GM12878 (cell line): ENCODE data around the gene LMF1. TPM values are rescaled to one million over a fixed set of nuclear protein-coding genes. Genes with fewer than 3 reads are reported as not detected.

Experiments
- ATAC-seq: fragments of 200-7000 bp; cut with Tn5 transposase; 3 replicates; pipeline ENCODE4 v1.9.1; 2020; ENCODE audit warnings: mild to moderate bottlenecking, moderate library complexity
- BruUV-seq: library from RNA; stranded (reverse); fragments of 400-500 nt; replicated peaks from 2 replicates; lab custom pipeline; 2021; lab: Mats Ljungman, UMichigan
- CTCF ChIA-PET: fragments of 300-600 bp; sonication (Branson Sonifier 250); formaldehyde crosslinking; extraction: SDS; loops from one replicate; lab custom pipeline; 2021; ENCODE audit warnings: inconsistent platforms; lab: Yijun Ruan, JAX
- POLR2A ChIA-PET: fragments of 350-600 bp; formaldehyde crosslinking; extraction: SDS; loops from one replicate; lab custom pipeline; 2021; ENCODE audit warnings: inconsistent platforms; lab: Charles Lee
- RAD21 ChIA-PET: fragments of 300-600 bp; sonication (Branson Sonifier 250); formaldehyde crosslinking; loops from one replicate; lab custom pipeline; 2023; ENCODE audit warnings: antibody characterized with exemption; ENCODE audit not compliant: unreplicated experiment; lab: Charles Lee
- SMC1A ChIA-PET: fragments of 300-600 bp; sonication (Branson Sonifier 250); formaldehyde crosslinking; loops from one replicate; lab custom pipeline; 2023; ENCODE audit not compliant: unreplicated experiment, uncharacterized antibody; lab: Charles Lee
- DNase-seq: peaks from one replicate; pipeline ENCODE4 v3.0.0-alpha.2; 2011; ENCODE audit warnings: low read depth, low spot score
- FAIRE-seq: peaks from 3 replicates; lab custom pipeline; 2011; peaks lifted over from hg19 to GRCh38; lab: Jason Lieb, UNC
- H2AFZ ChIP-seq: 2 replicates; pipeline ENCODE4 v1.6.0; 2011; ENCODE audit warnings: low read depth, low read length, control low read depth; ENCODE audit not compliant: control insufficient read depth
- H3K27ac ChIP-seq: 2 replicates; pipeline ENCODE4 v1.5.1; 2011; ENCODE audit warnings: control low read depth; ENCODE audit not compliant: control insufficient read depth, insufficient read depth
- H3K27me3 ChIP-seq, 2 experiments: replicated peaks in 1 of 2; 2 replicates each; pipeline versions ENCODE4 v1.6.0 to v1.6.1; 2011; ENCODE audit warnings: low read length in 1 of 2; ENCODE audit not compliant: control insufficient read depth in 2 of 2, insufficient read depth in 2 of 2
- H3K36me3 ChIP-seq, 2 experiments: 2 replicates each; pipeline ENCODE4 v1.5.1; 2011; ENCODE audit warnings: low read length in 1 of 2; ENCODE audit not compliant: control insufficient read depth in 2 of 2, insufficient read depth in 2 of 2
- H3K4me1 ChIP-seq: 2 replicates; pipeline ENCODE4 v1.6.1; 2011; ENCODE audit warnings: mild to moderate bottlenecking, low read length, moderate library complexity, mixed read lengths; ENCODE audit not compliant: control insufficient read depth, insufficient read depth
- H3K4me2 ChIP-seq: 2 replicates; pipeline ENCODE4 v1.6.0; 2011; ENCODE audit warnings: control low read depth; ENCODE audit not compliant: control insufficient read depth, insufficient read depth
- H3K4me3 ChIP-seq: fragments of 200-600 bp; sonication (generic); 2 replicates; pipeline ENCODE4 v1.5.1; 2016
- H3K79me2 ChIP-seq: 2 replicates; pipeline ENCODE4 v1.6.0; 2011; ENCODE audit warnings: low read length; ENCODE audit not compliant: control insufficient read depth, insufficient read depth
- H3K9ac ChIP-seq: 2 replicates; pipeline ENCODE4 v1.8.0; 2011; ENCODE audit warnings: low read length, control low read depth, mixed read lengths; ENCODE audit not compliant: control insufficient read depth, insufficient read depth
- H3K9me3 ChIP-seq: replicated peaks from 3 replicates; pipeline ENCODE4 v1.5.1; 2011; ENCODE audit warnings: mild to moderate bottlenecking, low read length; ENCODE audit not compliant: control insufficient read depth, insufficient read depth
- H4K20me1 ChIP-seq: 2 replicates; pipeline ENCODE4 v1.6.0; 2011; ENCODE audit not compliant: control insufficient read depth, insufficient read depth
- BMI1 ChIP-seq: fragments of 450-650 bp; IDR thresholded peaks from 2 replicates; pipeline ENCODE4 v1.6.1; 2016; ENCODE audit warnings: mild to moderate bottlenecking, moderate library complexity, borderline replicate concordance
- CREB1 ChIP-seq: IDR thresholded peaks from 2 replicates; pipeline ENCODE4 v1.6.1; 2012; ENCODE audit warnings: low read depth, mild to moderate bottlenecking, inconsistent platforms
- ELK1 ChIP-seq: IDR thresholded peaks from 2 replicates; pipeline ENCODE4 v1.6.1; 2012; ENCODE audit warnings: low read depth, low read length, improper control_type of control experiment
- EP300 ChIP-seq, 2 experiments: fragments of 150-350 bp in 1 of 2; IDR thresholded peaks; 2 replicates each; pipeline ENCODE4 v1.6.1; 2011 to 2012; ENCODE audit warnings: low read depth in 2 of 2, low read length in 2 of 2, borderline replicate concordance in 1 of 2, improper control_type of control experiment in 1 of 2, inconsistent platforms in 1 of 2; ENCODE audit not compliant: control insufficient read depth in 1 of 2
- IKZF1 ChIP-seq: fragments of 450-650 bp; conservative IDR thresholded peaks from 2 replicates; pipeline ENCODE4 v1.6.1; 2017; ENCODE audit warnings: antibody characterized with exemption, mild to moderate bottlenecking
- KAT2A ChIP-seq: conservative IDR thresholded peaks from 2 replicates; pipeline ENCODE4 v1.6.1; 2011; ENCODE audit warnings: low read depth, low read length; ENCODE audit not compliant: control insufficient read depth
- LARP7 ChIP-seq: fragments of 450-650 bp; IDR thresholded peaks from 2 replicates; pipeline ENCODE4 v1.6.1; 2017; ENCODE audit warnings: mild to moderate bottlenecking
- MLLT1 ChIP-seq: fragments of 450-650 bp; IDR thresholded peaks from 2 replicates; pipeline ENCODE4 v1.6.1; 2016; ENCODE audit warnings: mild to moderate bottlenecking
- MTA2 ChIP-seq: fragments of 450-650 bp; IDR thresholded peaks from 2 replicates; pipeline ENCODE4 v1.6.1; 2016; ENCODE audit warnings: low read depth, mild to moderate bottlenecking, moderate library complexity
- NR2F1 ChIP-seq: fragments of 450-650 bp; conservative IDR thresholded peaks from 2 replicates; pipeline ENCODE4 v1.6.1; 2017; ENCODE audit warnings: mild to moderate bottlenecking
- PAX8 ChIP-seq: fragments of 450-650 bp; IDR thresholded peaks from 2 replicates; pipeline ENCODE4 v1.6.1; 2017; ENCODE audit warnings: mild to moderate bottlenecking, moderate library complexity
- RB1 ChIP-seq: fragments of 450-650 bp; formaldehyde crosslinking; IDR thresholded peaks from 2 replicates; pipeline ENCODE4 v1.6.1; 2017; ENCODE audit warnings: mild to moderate bottlenecking, borderline replicate concordance
- RUNX3 ChIP-seq: IDR thresholded peaks from 2 replicates; pipeline ENCODE4 v1.6.1; 2012; ENCODE audit warnings: low read length, inconsistent platforms
- SIN3A ChIP-seq: IDR thresholded peaks from 2 replicates; pipeline ENCODE4 v1.6.1; 2012; ENCODE audit warnings: low read depth, low read length, improper control_type of control experiment
- SMAD1 ChIP-seq: fragments of 450-650 bp; IDR thresholded peaks from 2 replicates; pipeline ENCODE4 v1.6.1; 2018; ENCODE audit warnings: mild to moderate bottlenecking, low read depth; ENCODE audit not compliant: partially characterized antibody
- SP1 ChIP-seq: IDR thresholded peaks from one replicate; pipeline ENCODE4 v1.6.1; 2011; ENCODE audit warnings: low read depth, low read length
- SRF ChIP-seq, 2 experiments: IDR thresholded peaks; 2 replicates each; pipeline ENCODE4 v1.6.1; 2011; ENCODE audit warnings: low read depth in 2 of 2, low read length in 2 of 2, mild to moderate bottlenecking in 1 of 2, moderate library complexity in 1 of 2
- TCF12 ChIP-seq: IDR thresholded peaks from 2 replicates; pipeline ENCODE4 v1.6.1; 2011; ENCODE audit warnings: low read depth, mild to moderate bottlenecking, low read length
- ZSCAN29 ChIP-seq: fragments of 450-650 bp; IDR thresholded peaks from 2 replicates; pipeline ENCODE4 v1.6.1; 2017; ENCODE audit warnings: mild to moderate bottlenecking, moderate library complexity
- WGBS: methylation state at CpG from one replicate; pipeline ENCODE4 v1.1.6; 2016; ENCODE audit warnings: low lambda C conversion rate; ENCODE audit not compliant: insufficient replicate concordance, insufficient coverage; ENCODE audit errors: missing lambda C conversion rate; 5-methylcytosine and 5-hydroxymethylcytosine counted together
- in situ Hi-C: fragments of 300-500 bp; cut with MboI; formaldehyde crosslinking; loops from 9 replicates; pipeline ENCODE4 v1.14.3; 2018; ENCODE audit warnings: mixed read lengths
- intact Hi-C: fragments of 100-400 bp; cut with micrococcal nuclease; formaldehyde crosslinking; loops from one replicate; pipeline ENCODE4 v1.14.2; 2022; ENCODE audit not compliant: unreplicated experiment
- polyA plus RNA-seq, 11 experiments: library from polyadenylated mRNA; depleted of rRNA in 4 of 11; unstranded in 6 of 11; stranded (reverse) in 5 of 11; fragments of >200 nt; fragmentation: Nextera tagmentation in 4 of 11; fragmentation: Illumina TruSeq in 1 of 11; extraction: Ambion mirVana in 4 of 11; extraction: Trizol in 1 of 11; gene quantifications; 1 replicate in 1 of 11; 2 replicates in 10 of 11; pipeline versions ENCODE4 v1.2.1 to v1.2.3, GENCODE V29; 2011 to 2016; ENCODE audit warnings: inconsistent platforms in 2 of 11, missing spikeins in 2 of 11, low read depth in 1 of 11
- total RNA-seq, 4 experiments: library from RNA; depleted of rRNA in 3 of 4; stranded (reverse); fragments of >200 nt in 3 of 4; fragmentation: Illumina TruSeq in 1 of 4; extraction: Trizol in 1 of 4; gene quantifications; 2 replicates each; pipeline versions ENCODE4 v1.2.1 to v1.2.3, GENCODE V29; 2013 to 2021

Gene LMF1
- total and polyA plus RNA-seq, 10 of the 15 experiments (the other 5 are each of a cell fraction or from before 2014, with no cell fraction given), result 0.18 to 3.2 (median 1.4) TPM; not detected in 1

GRCh38 chr16:995783-996182, 25.0 kb upstream of the LMF1 start:
- no peak overlapping the region for H3K4me3 ChIP-seq
- BruUV-seq, result no TSS peak
- intact Hi-C loops, result no loop called here
- SMC1A ChIA-PET, result no interaction called here
- H3K4me2 ChIP-seq, result no peak overlapping the region
- RAD21 ChIA-PET, result no interaction called here
- DNase-seq (no peak), ATAC-seq (no peak), FAIRE-seq (no peak)
- in situ Hi-C loops, result no loop called here
- peaks cover 0 to 3% of the 10 kb centered on the region in 2 experiments; a peak in 2 of 4 replicates for H3K27me3 ChIP-seq
- no peaks in the 10 kb centered on the region for H3K4me1 ChIP-seq
- H3K9ac ChIP-seq, result no peak overlapping the region
- no peaks in the 10 kb centered on the region for H4K20me1 ChIP-seq
- TF ChIP-seq SRF (IDR thresholded peaks at IDR 0.05; ENCODE audit: low read depth in 2 of 2, low read length in 2 of 2) (no peak), BMI1 (no peak), ZSCAN29 (no peak), SP1 (no peak), RUNX3 (no peak)
- POLR2A ChIA-PET, result no interaction called here
- no peak overlapping the region for H2AFZ ChIP-seq
- no peaks in the 10 kb centered on the region for H3K36me3 ChIP-seq
- no peaks in the 10 kb centered on the region for H3K9me3 ChIP-seq
- WGBS, result 14% methylated on average over 3 of the region's 3 CpGs
- no peak overlapping the region for H3K27ac ChIP-seq
- CTCF ChIA-PET, result no interaction called here
- no peaks in the 10 kb centered on the region for H3K79me2 ChIP-seq

GRCh38 chr16:995087-995486, 24.3 kb upstream of the LMF1 start:
- H3K4me2 ChIP-seq, result no peak overlapping the region
- no peaks in the 10 kb centered on the region for H3K9me3 ChIP-seq
- in situ Hi-C loops, result no loop called here
- no peak overlapping the region for H2AFZ ChIP-seq
- ChIA-PET SMC1A (no interaction called here), RAD21 (interaction anchor here (0.5 kb wide), 1 partner anchor 31 kb away, joined by 3 read pairs; no protein-coding TSS in a partner anchor), CTCF (no interaction called here), POLR2A (no interaction called here)
- H3K27ac ChIP-seq, result no peak overlapping the region
- H3K27me3 ChIP-seq, result peaks cover 0 to 3% of the 10 kb centered on the region in 2 experiments; a peak in 1 of 4 replicates
- no peaks in the 10 kb centered on the region for H3K79me2 ChIP-seq
- DNase-seq, result no peak
- BruUV-seq, result no TSS peak
- H3K9ac ChIP-seq, result no peak overlapping the region
- no peak for FAIRE-seq
- H3K4me3 ChIP-seq, result no peak overlapping the region
- 22% methylated on average over 3 of the region's 3 CpGs for WGBS
- no peaks in the 10 kb centered on the region for H3K4me1 ChIP-seq
- no peak for ATAC-seq
- intact Hi-C loops, result no loop called here
- no peaks in the 10 kb centered on the region for H4K20me1 ChIP-seq
- H3K36me3 ChIP-seq, result no peaks in the 10 kb centered on the region
- TF ChIP-seq ELK1, result no peak
- TF ChIP-seq SMAD1, result no peak
- no peak for TF ChIP-seq EP300 (IDR thresholded peaks at IDR 0.05; ENCODE audit: borderline replicate concordance in 1 of 2, control insufficient read depth in 1 of 2, low read depth in 2 of 2, low read length in 2 of 2)
- TF ChIP-seq IKZF1, result no peak
- TF ChIP-seq MTA2, result no peak
- TF ChIP-seq TCF12, result no peak
- TF ChIP-seq CREB1, result no peak
- no peak for TF ChIP-seq PAX8
- TF ChIP-seq KAT2A, result no peak
- no peak for TF ChIP-seq SIN3A
- no peak for TF ChIP-seq LARP7
- TF ChIP-seq MLLT1, result no peak
- no peak for TF ChIP-seq RB1
- no peak for TF ChIP-seq NR2F1
